Fibroblast of the aortic adventitia (primary cell): ENCODE measurements around the gene GRB10. TPM values are rescaled to one million over a fixed set of nuclear protein-coding genes. Genes with fewer than 3 reads are reported as not detected.

Source experiments
- DNase-seq: peaks from one replicate; pipeline ENCODE4 v3.0.0-alpha.2; 2010; ENCODE audit warnings: low read depth
- H3K4me3 ChIP-seq: 2 replicates; pipeline ENCODE4 v1.5.1; 2011; ENCODE audit warnings: low read depth, mild to moderate bottlenecking, control low read depth, low read length, moderate library complexity
- CTCF ChIP-seq: IDR thresholded peaks from 2 replicates; pipeline ENCODE4 v1.5.1; 2011; ENCODE audit warnings: mild to moderate bottlenecking, low read length, control low read depth, inconsistent platforms; ENCODE audit not compliant: insufficient read depth
- total RNA-seq: library from RNA; depleted of rRNA; stranded (reverse); fragments of >200 nt; gene quantifications from 2 replicates; pipeline ENCODE4 v1.2.3, GENCODE V29; 2012; ENCODE audit warnings: low replicate concordance

GRB10 gene
- total RNA-seq, 1 donor: 39.1 TPM

GRCh38 chr7:50731703-50732582 is 50.8 kb downstream of the GRB10 start:
- no peak for DNase-seq
- TF ChIP-seq CTCF: no peak

GRCh38 chr7:50730446-50731400 is 52.0 kb downstream of the GRB10 start:
- DNase-seq: no peak
- no peak overlapping the region for H3K4me3 ChIP-seq
- TF ChIP-seq CTCF: no peak

More at GRCh38 chr7:50731703-50732582, 50.8 kb downstream of the GRB10 start:
- H3K4me3 ChIP-seq: no peak overlapping the region

- peak; percentile 66 for DNase-seq
- TF ChIP-seq CTCF: no peak
Observed at GRCh38 chr7:50729962-50730361, 52.7 kb downstream of the GRB10 start.

GRCh38 chr7:50728184-50728583 is 54.5 kb downstream of the GRB10 start:
- peak; percentile 80 for DNase-seq
- no peak for TF ChIP-seq CTCF
- no peak overlapping the region for H3K4me3 ChIP-seq

More at GRCh38 chr7:50729962-50730361, 52.7 kb downstream of the GRB10 start:
- H3K4me3 ChIP-seq: no peak overlapping the region

GRCh38 chr7:50727711-50728110 is 55.0 kb downstream of the GRB10 start:
- H3K4me3 ChIP-seq: no peak overlapping the region
- DNase-seq: no peak
- no peak for TF ChIP-seq CTCF

GRCh38 chr7:50727072-50727471 is 55.6 kb downstream of the GRB10 start:
- H3K4me3 ChIP-seq: no peak overlapping the region
- no peak for TF ChIP-seq CTCF
- DNase-seq: no peak
